Left ventricle myocardium inferior (tissue), 1 donor: ENCODE measurements around the gene GDF7. TPM values are rescaled to one million over a fixed set of nuclear protein-coding genes. Genes with fewer than 3 reads are reported as not detected.
A peak's percentile ranks its signal among the peaks of the same experiment; 100 is the strongest.

ENCODE experiments used
- DNase-seq: peaks from one replicate; pipeline ENCODE4 v3.0.0-alpha.2; 2020
- H3K27ac ChIP-seq: fragments of 200-600 bp; replicated peaks from 2 replicates; pipeline ENCODE4 v1.8.0; 2021
- H3K27me3 ChIP-seq: fragments of 200-600 bp; 2 replicates; pipeline ENCODE4 v1.8.0; 2021; ENCODE audit warnings: low read depth
- H3K36me3 ChIP-seq: fragments of 200-600 bp; 2 replicates; pipeline ENCODE4 v1.8.0; 2021
- H3K4me1 ChIP-seq: fragments of 200-600 bp; 2 replicates; pipeline ENCODE4 v1.8.0; 2021
- H3K4me3 ChIP-seq: fragments of 200-600 bp; 2 replicates; pipeline ENCODE4 v1.8.0; 2021; ENCODE audit warnings: mild to moderate bottlenecking, moderate library complexity
- H3K9me3 ChIP-seq: fragments of 200-600 bp; replicated peaks from 2 replicates; pipeline ENCODE4 v1.8.0; 2021
- CTCF ChIP-seq: fragments of 200-600 bp; IDR thresholded peaks from 2 replicates; pipeline ENCODE4 v1.8.0; 2021; ENCODE audit warnings: antibody characterized with exemption, mild to moderate bottlenecking, borderline replicate concordance
- intact Hi-C: fragments of 100-400 bp; cut with micrococcal nuclease; formaldehyde crosslinking; loops from one replicate; pipeline ENCODE4 v1.11.0; 2022
- total RNA-seq: library from RNA; stranded (reverse); fragmentation: NEBNext Ultra II Directional; extraction: Animal tissue kit (Norgen Biotek cat#: 25700); gene quantifications from one replicate; pipeline ENCODE4 v1.2.1, GENCODE V29; 2021
- donor health status: DM: no; HTN: yes; CAD: no; lungs with severe emphysema.

Gene GDF7
- total RNA-seq, 1 donor from 2014 or later: 0.58 TPM

DNA sequence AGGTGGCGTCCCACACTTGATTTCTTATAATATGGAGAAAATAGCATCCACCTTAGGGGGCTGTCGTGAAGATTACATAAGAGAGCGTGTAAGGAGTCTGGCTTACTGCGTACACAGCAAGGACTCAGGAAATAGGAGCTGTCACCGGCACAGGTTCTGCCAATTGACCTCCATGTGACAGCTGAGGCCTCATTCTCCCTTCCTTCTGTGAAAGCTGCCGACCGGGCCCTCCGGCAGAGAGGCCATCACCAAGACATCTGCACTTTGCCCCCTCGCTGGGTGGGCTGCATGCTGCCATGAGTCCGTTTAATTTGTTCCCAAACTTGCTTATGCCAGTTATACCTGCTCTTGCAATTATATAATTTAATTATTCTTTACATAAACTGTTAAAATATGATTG, 43.7 kb upstream of the GDF7 start:
- Histone ChIP-seq H3K4me3 (no peak overlapping the region), H3K27ac (peak overlapping the region; percentile 95), H3K36me3 (peaks cover 39% of the 10 kb centered on the region), H3K4me1 (peaks cover 100% of the 10 kb centered on the region), H3K27me3 (no peaks in the 10 kb centered on the region), H3K9me3 (no peaks in the 10 kb centered on the region)
- TF ChIP-seq CTCF: no peak
- DNase-seq: peak; percentile 10
- intact Hi-C loops: no loop called here

GRCh38 chr2:20623741-20624155, 43.2 kb upstream of the GDF7 start:
- Histone ChIP-seq H3K27me3 (no peaks in the 10 kb centered on the region), H3K4me3 (no peak overlapping the region), H3K27ac (peak overlapping the region; percentile 95), H3K9me3 (no peaks in the 10 kb centered on the region), H3K4me1 (peaks cover 94% of the 10 kb centered on the region), H3K36me3 (peaks cover 42% of the 10 kb centered on the region)
- intact Hi-C loops: no loop called here
- TF ChIP-seq CTCF: no peak
- peak; percentile 15 for DNase-seq

DNA sequence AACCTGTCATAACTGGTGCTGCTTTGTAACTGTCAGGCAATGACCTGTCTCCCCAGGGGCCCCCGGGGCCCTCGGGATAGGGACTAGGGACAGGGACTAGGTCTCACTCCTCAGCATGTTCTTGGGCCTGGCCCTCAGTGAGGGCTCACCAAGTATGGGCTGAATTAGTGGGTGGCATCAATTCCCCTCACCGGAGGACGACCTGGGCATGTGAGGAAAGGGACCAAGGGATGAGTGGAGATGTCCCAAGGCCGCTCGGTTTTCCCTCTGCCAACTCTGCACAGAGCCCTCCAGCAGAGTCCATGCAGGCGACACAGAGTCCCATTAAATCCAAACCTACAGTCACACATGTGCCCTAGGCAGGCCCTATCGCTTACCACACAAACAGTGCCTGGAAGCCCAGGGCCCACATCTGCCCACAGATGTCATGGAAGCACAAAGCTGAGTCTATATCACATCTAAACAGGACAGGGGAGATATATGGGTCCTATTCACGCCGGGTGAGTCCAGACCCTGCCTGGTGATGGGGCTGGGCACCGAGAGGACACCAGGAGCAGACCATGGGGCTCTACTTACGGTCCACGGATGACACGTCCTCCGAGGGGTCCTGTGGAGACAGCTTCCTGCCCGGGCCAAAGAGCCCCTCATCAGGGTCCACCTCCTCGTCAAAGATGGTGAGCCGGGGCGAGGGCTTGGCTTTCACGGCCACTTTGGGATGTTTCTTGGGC, 42.6 kb upstream of the GDF7 start:
- intact Hi-C loops: no loop called here
- H3K27ac ChIP-seq: peak overlapping the region; percentile 95
- DNase-seq: peak; percentile 12
- no peak for TF ChIP-seq CTCF
- no peaks in the 10 kb centered on the region for H3K27me3 ChIP-seq
- no peak overlapping the region for H3K4me3 ChIP-seq
- H3K4me1 ChIP-seq: peaks cover 89% of the 10 kb centered on the region
- peaks cover 42% of the 10 kb centered on the region for H3K36me3 ChIP-seq
- H3K9me3 ChIP-seq: no peaks in the 10 kb centered on the region

- DNase-seq: peak; percentile 13
- Histone ChIP-seq H3K4me3 (peak overlapping the region; percentile 22), H3K27ac (peak overlapping the region; percentile 95), H3K36me3 (peaks cover 42% of the 10 kb centered on the region), H3K4me1 (peaks cover 82% of the 10 kb centered on the region), H3K27me3 (no peaks in the 10 kb centered on the region), H3K9me3 (no peaks in the 10 kb centered on the region)
- intact Hi-C loops: no loop called here
- no peak for TF ChIP-seq CTCF
These were observed 42.0 kb upstream of the GDF7 start for GRCh38 chr2:20624884-20625485.

DNA sequence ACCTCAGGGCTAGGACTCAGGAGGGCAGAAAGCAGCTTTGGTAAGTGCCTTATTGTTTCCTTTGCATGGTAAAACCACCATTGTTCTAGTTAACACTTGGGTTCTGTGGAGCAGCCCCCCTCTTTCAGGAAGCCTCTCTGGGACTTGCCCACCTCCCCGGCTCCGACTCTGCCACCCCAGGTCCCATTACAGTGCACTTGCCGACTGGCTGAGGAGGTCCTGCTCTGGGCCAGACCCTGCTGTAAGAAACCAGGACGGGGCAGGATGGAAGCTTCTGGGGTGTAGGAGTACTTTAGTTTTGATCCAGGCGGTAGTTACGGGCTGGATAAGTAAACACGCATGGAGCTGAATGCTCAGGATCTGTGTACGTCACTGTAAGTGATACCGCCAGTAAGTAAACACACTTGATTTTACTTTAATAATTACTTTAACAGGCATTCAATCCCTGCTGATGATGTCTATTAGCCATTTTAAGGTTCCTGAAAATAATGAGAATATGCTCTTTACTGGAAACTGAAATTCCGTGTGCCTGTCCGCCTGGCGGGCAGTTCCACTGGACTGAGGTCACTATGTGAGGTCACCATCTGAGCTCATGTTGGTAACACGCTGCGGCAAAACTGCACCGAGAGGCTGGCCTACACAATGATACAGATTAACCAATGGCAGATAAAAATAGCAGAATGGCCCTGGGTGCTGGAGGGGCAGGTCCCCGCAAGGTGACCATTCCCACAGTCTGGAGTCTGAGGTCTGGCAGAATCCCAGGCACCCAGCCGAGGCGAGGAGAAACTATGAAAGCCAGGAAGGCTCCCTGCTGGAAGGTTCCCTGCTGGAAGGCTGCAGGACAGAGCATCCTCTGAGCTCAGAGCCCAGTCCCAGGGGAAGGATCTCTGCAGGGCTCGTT, 41.2 kb upstream of the GDF7 start:
- H3K27ac ChIP-seq: peak overlapping the region; percentile 95
- H3K4me3 ChIP-seq: peak overlapping the region; percentile 22
- H3K27me3 ChIP-seq: no peaks in the 10 kb centered on the region
- peak; percentile 65 for DNase-seq
- intact Hi-C loops: no loop called here
- peak; percentile 59 for TF ChIP-seq CTCF
- H3K9me3 ChIP-seq: no peaks in the 10 kb centered on the region
- peaks cover 75% of the 10 kb centered on the region for H3K4me1 ChIP-seq
- peaks cover 46% of the 10 kb centered on the region for H3K36me3 ChIP-seq
